GM18868 (cell line): ENCODE results near the gene TRAF2.

Experiments used
- ATAC-seq: cut with Tn5 transposase; IDR thresholded peaks from one replicate; pipeline ENCODE4 v1.9.1; 2021; ENCODE audit warnings: mild to moderate bottlenecking, moderate library complexity; ENCODE audit not compliant: unreplicated experiment

Gene TRAF2

GRCh38 chr9:136946228-136947027 lies 60.1 kb downstream of the TRAF2 start:
- ATAC-seq = no peak

- ATAC-seq = no peak
These were observed 60.9 kb downstream of the TRAF2 start for GRCh38 chr9:136947028-136947891.

GRCh38 chr9:136947955-136948510 lies 61.7 kb downstream of the TRAF2 start:
- ATAC-seq = no peak

- ATAC-seq = no peak
These were observed 63.0 kb downstream of the TRAF2 start for GRCh38 chr9:136949239-136949816.

GRCh38 chr9:136949817-136950655 lies 63.7 kb downstream of the TRAF2 start:
- peak; percentile 88 for ATAC-seq

- no peak for ATAC-seq
These were observed 64.5 kb downstream of the TRAF2 start for GRCh38 chr9:136950656-136951276.

GRCh38 chr9:136951541-136952320 lies 65.4 kb downstream of the TRAF2 start, which contains the start of gene LCN12:
LCN12 (plus strand) TSS chr9:136952273; CDS start chr9:136952328, 55 bp downstream.
- no peak for ATAC-seq

GRCh38 chr9:136952321-136952850 lies 66.1 kb downstream of the TRAF2 start:
- ATAC-seq = no peak

GRCh38 chr9:136952876-136953770 lies 66.8 kb downstream of the TRAF2 start:
- no peak for ATAC-seq

- ATAC-seq = no peak
These were observed 67.5 kb downstream of the TRAF2 start for GRCh38 chr9:136953771-136954269.

- ATAC-seq = no peak
These were observed 68.2 kb downstream of the TRAF2 start for GRCh38 chr9:136954270-136955083.

- ATAC-seq = no peak
These were observed 69.1 kb downstream of the TRAF2 start for GRCh38 chr9:136955202-136955942.

GRCh38 chr9:136955943-136956335 lies 69.6 kb downstream of the TRAF2 start:
- no peak for ATAC-seq

GRCh38 chr9:136956604-136957003 lies 70.3 kb downstream of the TRAF2 start:
- ATAC-seq = no peak

GRCh38 chr9:136957461-136957860 lies 71.1 kb downstream of the TRAF2 start:
- ATAC-seq = no peak

GRCh38 chr9:136957901-136958300 lies 71.6 kb downstream of the TRAF2 start:
- ATAC-seq = no peak
